Activated CD4-positive, alpha-beta T cell treated with anti-CD3 and anti-CD28 coated beads for 36 hours (primary cell): ENCODE results near the gene KRTAP3-3. TPM values are rescaled to one million over a fixed set of nuclear protein-coding genes. Genes with fewer than 3 reads are reported as not detected.

Experiments
- ATAC-seq: fragments of 200-7000 bp; cut with Tn5 transposase; one replicate; pipeline ENCODE4 v1.10.0; 2021; ENCODE audit warnings: mild to moderate bottlenecking, moderate library complexity
- CTCF ChIA-PET: fragments of 350-600 bp; sonication (Branson Sonifier 250); formaldehyde crosslinking; loops from one replicate; lab custom pipeline; 2021; ENCODE audit warnings: antibody characterized with exemption; lab: Charles Lee
- POLR2A ChIA-PET: fragments of 350-600 bp; sonication (Branson Sonifier 250); formaldehyde crosslinking; loops from one replicate; lab custom pipeline; 2021; ENCODE audit warnings: antibody characterized with exemption, inconsistent platforms; lab: Charles Lee
- DNase-seq: peaks from one replicate; pipeline ENCODE4 v3.0.0-alpha.2; 2020
- H3K27ac Mint-ChIP-seq: one replicate; pipeline ENCODE4 v1.8.0; 2021; ENCODE audit warnings: mixed read lengths
- H3K27me3 Mint-ChIP-seq: one replicate; pipeline ENCODE4 v1.8.0; 2021; ENCODE audit warnings: mixed read lengths
- H3K36me3 Mint-ChIP-seq: one replicate; pipeline ENCODE4 v1.8.0; 2021; ENCODE audit warnings: low read depth, mixed read lengths
- H3K4me1 Mint-ChIP-seq: one replicate; pipeline ENCODE4 v1.8.0; 2021; ENCODE audit warnings: mixed read lengths
- H3K4me3 Mint-ChIP-seq: one replicate; pipeline ENCODE4 v1.8.0; 2021; ENCODE audit warnings: mild to moderate bottlenecking, moderate library complexity, mixed read lengths
- H3K9me3 Mint-ChIP-seq: one replicate; pipeline ENCODE4 v1.8.0; 2021; ENCODE audit warnings: low read depth, mixed read lengths
- intact Hi-C, 2 experiments: fragments of 100-400 bp; cut with DNase I in 1 of 2; cut with micrococcal nuclease in 1 of 2; formaldehyde crosslinking; loops; one replicate each; pipeline versions ENCODE4 v1.14.2 to v1.15.1; 2022 to 2024; cut with DNase I, micrococcal nuclease
- total RNA-seq, 2 experiments: library from RNA; stranded (reverse); gene quantifications; one replicate each; pipeline ENCODE4 v1.2.3, GENCODE V29; 2021

KRTAP3-3 gene
- total RNA-seq, 2 experiments from 2014 or later: not detected

DNA sequence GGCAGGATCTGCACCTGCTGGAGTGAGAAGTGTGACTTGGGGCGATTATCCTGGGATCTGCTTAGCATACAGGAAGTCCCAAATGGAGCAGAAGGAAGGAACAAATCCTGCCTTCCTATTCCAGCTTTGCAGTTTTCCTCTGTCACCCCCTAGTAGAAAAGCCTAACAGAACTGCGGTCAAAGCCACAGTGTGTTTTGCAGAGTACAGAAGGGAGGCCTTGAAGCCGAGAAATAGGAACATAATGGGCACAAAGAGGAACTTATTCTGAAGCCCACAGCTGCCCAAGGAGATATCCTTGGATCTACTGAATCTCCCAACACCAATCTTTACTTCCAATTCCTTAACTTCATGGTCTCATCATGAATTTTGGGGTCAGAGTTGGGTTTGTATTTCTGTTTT is 24.6 kb upstream of the KRTAP3-3 start:
- ATAC-seq (no peak), DNase-seq (no peak)
- Mint-ChIP-seq H3K9me3 (peaks cover 4% of the 10 kb centered on the region), H3K4me3 (no peak overlapping the region), H3K36me3 (no peaks in the 10 kb centered on the region), H3K27ac (no peak overlapping the region), H3K4me1 (no peaks in the 10 kb centered on the region), H3K27me3 (peaks cover 4% of the 10 kb centered on the region)
- intact Hi-C loops: no loop called here
- CTCF ChIA-PET: interaction anchor here (1.2 kb wide), 1 partner anchor 10 kb away, joined by 7 read pairs; no protein-coding TSS in a partner anchor
- POLR2A ChIA-PET: no interaction called here

DNA sequence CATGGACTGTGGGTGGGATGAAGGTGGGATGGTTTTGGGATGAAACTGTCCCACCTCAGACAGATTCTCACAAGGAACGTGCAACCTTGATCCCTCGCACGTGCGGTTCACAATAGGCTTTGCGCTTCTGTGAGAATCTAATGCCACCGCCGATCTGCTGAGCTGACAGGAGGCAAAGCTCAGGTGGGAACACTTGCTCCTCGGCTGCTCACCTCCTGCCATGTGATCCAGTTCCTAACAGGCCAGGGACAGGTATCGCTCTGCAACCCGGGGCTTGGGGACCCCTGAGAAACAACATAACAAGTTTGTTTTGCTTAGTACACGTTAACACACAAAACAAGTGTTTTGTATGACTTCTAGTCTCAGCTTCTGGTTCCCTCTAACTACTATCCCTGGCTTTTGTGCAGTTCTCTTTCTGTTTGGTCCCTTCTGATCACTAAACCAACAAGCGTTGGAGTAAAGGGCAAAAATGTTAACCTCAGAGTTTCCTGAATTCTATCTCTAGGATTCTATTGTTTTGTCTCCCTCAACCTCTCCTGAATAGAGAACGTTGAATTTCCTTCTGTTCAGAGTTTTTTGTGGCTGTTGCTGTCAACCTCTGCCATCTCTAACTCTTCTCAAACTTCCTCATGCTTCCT is 22.7 kb upstream of the KRTAP3-3 start:
- ChIA-PET CTCF (no interaction called here), POLR2A (no interaction called here)
- DNase-seq (no peak), ATAC-seq (no peak)
- Mint-ChIP-seq H3K9me3 (peaks cover 4% of the 10 kb centered on the region), H3K36me3 (no peaks in the 10 kb centered on the region), H3K27me3 (peaks cover 4% of the 10 kb centered on the region), H3K27ac (no peak overlapping the region), H3K4me1 (no peaks in the 10 kb centered on the region), H3K4me3 (no peak overlapping the region)
- intact Hi-C loops: no loop called here

DNA sequence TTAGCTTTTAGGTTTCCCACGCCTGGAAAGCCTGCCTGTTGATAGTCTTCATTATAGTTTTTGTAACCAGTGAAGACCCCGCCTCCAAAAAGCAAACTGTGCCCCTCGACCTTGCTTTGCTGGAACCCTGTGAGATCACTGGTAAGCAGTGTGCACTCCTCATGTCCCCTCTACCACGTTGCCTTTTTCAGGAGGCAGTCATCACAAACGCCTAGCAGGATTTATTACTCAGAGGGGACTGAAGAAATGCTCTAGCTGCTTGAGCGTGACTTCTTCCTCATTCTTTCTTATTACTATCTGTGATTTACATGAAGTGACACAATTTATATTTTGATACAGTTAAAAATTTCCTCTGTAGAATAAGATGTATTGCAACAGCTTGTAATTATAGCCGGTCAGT is 21.5 kb upstream of the KRTAP3-3 start:
- ATAC-seq (no peak), DNase-seq (no peak)
- Mint-ChIP-seq H3K27ac (no peak overlapping the region), H3K36me3 (no peaks in the 10 kb centered on the region), H3K4me3 (no peak overlapping the region), H3K4me1 (no peaks in the 10 kb centered on the region), H3K9me3 (no peaks in the 10 kb centered on the region), H3K27me3 (peaks cover 2% of the 10 kb centered on the region)
- ChIA-PET CTCF (interaction anchor here (0.6 to 1.8 kb wide), 2 partner anchors 8 to 134 kb away, joined by 3 to 6 read pairs; partner anchors contain the start of gene KRTAP4-5), POLR2A (no interaction called here)
- intact Hi-C loops: no loop called here

DNA sequence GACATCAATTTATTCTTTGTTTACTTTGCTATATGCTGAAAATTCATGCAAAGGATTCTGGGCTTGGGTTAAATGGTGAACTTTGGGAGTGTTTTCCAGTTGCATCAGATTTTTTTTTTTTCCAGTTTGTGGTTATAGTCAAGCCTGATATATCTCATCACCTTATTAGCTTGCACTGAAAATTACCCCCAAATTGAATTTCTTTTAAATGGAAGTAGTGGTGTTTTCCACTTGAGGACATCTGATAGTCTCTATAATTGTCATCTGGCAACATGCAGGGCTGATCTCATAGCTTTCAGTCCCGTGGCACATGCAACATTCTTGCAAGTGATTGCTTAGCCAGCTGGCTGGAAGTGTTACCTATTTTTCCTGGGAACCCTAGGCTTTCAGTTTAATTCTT is 19.6 kb upstream of the KRTAP3-3 start:
- intact Hi-C loops: no loop called here
- no peak overlapping the region for H3K27ac Mint-ChIP-seq
- no peak for DNase-seq
- no peak overlapping the region for H3K4me3 Mint-ChIP-seq
- H3K27me3 Mint-ChIP-seq: peaks cover 2% of the 10 kb centered on the region
- ChIA-PET POLR2A (no interaction called here), CTCF (interaction anchor here (1.2 kb wide), 1 partner anchor 15 kb away, joined by 5 read pairs; no protein-coding TSS in a partner anchor)
- H3K4me1 Mint-ChIP-seq: no peaks in the 10 kb centered on the region
- H3K9me3 Mint-ChIP-seq: no peaks in the 10 kb centered on the region
- no peaks in the 10 kb centered on the region for H3K36me3 Mint-ChIP-seq
- no peak for ATAC-seq

DNA sequence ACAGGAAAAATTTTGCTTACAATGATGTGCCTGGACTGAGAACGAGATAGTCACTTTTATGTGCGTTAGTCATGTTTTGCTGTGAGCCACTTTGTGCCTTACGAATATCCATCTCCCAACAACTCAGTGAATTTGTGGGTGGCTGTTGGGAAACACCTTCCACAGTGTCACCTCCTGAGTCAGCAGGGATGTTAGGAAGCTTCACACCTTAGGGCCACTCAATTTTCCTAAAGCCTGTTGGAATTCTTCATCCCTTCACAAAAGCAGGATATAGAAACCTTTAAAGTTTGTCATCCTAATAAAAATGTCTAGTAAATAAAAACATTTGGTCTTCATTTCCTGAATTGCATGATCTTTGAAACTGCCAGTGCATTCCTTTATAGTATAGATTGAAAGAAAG is 19.2 kb upstream of the KRTAP3-3 start:
- intact Hi-C loops: no loop called here
- ChIA-PET POLR2A (no interaction called here), CTCF (no interaction called here)
- H3K4me1 Mint-ChIP-seq: no peaks in the 10 kb centered on the region
- no peaks in the 10 kb centered on the region for H3K9me3 Mint-ChIP-seq
- DNase-seq (no peak), ATAC-seq (no peak)
- peaks cover 2% of the 10 kb centered on the region for H3K27me3 Mint-ChIP-seq
- no peak overlapping the region for H3K4me3 Mint-ChIP-seq
- H3K36me3 Mint-ChIP-seq: no peaks in the 10 kb centered on the region
- H3K27ac Mint-ChIP-seq: no peak overlapping the region

DNA sequence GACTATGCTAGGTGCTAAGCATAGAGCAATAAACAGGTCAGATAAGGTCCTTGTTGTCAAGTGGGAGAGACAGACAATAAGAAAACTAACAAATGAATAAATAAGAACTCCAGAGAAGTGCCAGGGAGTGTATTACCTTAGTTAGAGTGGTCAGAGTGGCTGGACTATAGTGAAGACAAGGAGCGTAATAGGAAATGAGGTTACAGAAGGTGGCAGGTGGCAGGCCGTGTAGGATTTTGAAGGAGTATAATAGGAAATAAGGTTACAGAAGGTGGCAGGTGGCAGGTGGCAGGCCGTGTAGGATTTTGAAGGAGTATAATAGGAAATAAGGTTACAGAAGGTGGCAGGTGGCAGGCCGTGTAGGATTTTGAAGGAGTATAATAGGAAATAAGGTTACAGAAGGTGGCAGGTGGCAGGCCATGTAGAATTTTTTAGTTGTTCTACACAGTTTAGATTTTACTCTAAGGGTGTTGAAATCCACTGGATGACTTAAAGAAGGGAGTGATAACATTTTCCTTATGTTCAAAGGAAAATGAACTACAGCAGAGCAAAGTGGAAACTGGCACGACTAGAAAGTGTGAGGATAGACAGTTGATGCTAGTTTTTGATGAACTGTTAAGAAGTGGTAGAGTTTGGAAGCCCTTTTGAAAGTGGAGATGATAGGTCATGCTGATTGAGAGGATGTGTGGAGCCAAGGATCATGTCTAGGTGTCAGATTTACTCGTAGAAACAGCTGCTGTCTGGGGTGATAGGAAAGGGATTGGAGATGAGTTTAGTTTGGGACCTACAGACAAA is 18.6 kb upstream of the KRTAP3-3 start:
- Mint-ChIP-seq H3K36me3 (no peaks in the 10 kb centered on the region), H3K4me3 (no peak overlapping the region), H3K4me1 (no peaks in the 10 kb centered on the region), H3K27me3 (peaks cover 2% of the 10 kb centered on the region), H3K27ac (no peak overlapping the region), H3K9me3 (no peaks in the 10 kb centered on the region)
- intact Hi-C loops: no loop called here
- ATAC-seq (no peak), DNase-seq (no peak)
- POLR2A ChIA-PET: no interaction called here
- CTCF ChIA-PET: no interaction called here

DNA sequence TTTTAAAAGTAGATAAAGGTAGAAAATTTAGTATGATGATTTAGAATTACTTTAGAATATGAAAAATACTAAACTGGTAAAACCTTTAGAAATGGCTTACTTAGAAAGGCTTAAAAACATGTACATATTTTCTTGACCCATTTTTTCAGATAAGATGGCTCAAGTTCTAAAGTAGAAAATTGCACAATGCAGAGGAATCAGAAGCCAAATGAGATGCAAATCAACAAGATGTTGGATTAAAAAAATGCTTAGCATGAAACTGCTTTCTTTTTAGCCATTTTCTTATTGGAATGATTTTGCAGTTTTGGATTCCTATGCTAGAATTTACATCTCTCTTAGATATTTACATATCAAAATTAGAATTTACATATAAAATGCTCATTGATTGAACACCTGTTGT is 16.5 kb upstream of the KRTAP3-3 start:
- Mint-ChIP-seq H3K27me3 (peaks cover 2% of the 10 kb centered on the region), H3K9me3 (no peaks in the 10 kb centered on the region), H3K4me1 (no peaks in the 10 kb centered on the region), H3K4me3 (no peak overlapping the region), H3K27ac (no peak overlapping the region), H3K36me3 (no peaks in the 10 kb centered on the region)
- ChIA-PET CTCF (interaction anchor here (0.6 kb wide), 1 partner anchor 20 kb away, joined by 4 read pairs; the partner anchor contains the start of gene KRTAP1-4), POLR2A (no interaction called here)
- DNase-seq (no peak), ATAC-seq (no peak)
- intact Hi-C loops: no loop called here

DNA sequence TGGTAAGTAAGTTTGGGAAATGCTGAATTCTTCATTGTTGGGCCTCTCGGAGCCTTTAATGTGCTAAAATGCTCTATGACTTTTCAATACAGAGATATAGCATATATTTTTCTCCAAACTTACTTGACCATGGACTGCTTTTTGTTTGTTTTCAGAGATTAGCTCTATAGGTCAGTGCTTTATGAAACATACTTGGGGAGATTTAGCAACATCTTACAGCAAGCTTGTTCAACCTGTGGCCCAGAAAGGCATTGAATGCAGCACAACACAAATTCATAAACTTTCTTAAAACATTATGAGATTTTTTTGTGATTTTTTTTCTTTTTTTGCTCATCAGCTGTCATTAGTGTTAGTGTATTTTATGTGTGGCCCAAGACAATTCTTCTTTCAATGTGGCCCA is 16.0 kb upstream of the KRTAP3-3 start:
- H3K4me3 Mint-ChIP-seq: no peak overlapping the region
- no peaks in the 10 kb centered on the region for H3K4me1 Mint-ChIP-seq
- H3K36me3 Mint-ChIP-seq: no peaks in the 10 kb centered on the region
- no peak for DNase-seq
- peaks cover 2% of the 10 kb centered on the region for H3K27me3 Mint-ChIP-seq
- no peak overlapping the region for H3K27ac Mint-ChIP-seq
- POLR2A ChIA-PET: no interaction called here
- H3K9me3 Mint-ChIP-seq: no peaks in the 10 kb centered on the region
- no peak for ATAC-seq
- CTCF ChIA-PET: interaction anchor here (0.6 kb wide), 1 partner anchor 20 kb away, joined by 4 read pairs; the partner anchor contains the start of gene KRTAP1-4
- intact Hi-C loops: no loop called here

DNA sequence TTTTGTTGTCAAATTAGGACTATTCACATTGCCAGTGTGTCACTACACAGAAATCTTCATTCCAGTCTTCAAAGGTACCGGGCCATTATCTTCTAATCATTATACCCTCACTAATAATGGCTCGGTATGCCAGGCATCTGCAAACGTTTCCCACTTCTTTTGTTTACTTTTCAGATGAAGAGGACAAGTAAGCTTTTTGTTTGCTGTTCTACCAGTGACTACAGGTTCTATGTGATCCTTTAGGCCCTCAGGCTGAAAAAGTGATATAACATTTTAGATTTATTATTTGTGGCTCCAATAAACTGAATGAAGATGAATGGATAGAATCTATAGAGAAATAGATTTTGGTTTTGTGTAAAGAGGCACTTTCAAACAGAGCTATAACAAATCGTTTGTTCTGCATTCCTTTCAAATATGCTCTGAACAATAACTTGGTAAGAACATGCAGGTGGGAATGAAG is 15.4 kb upstream of the KRTAP3-3 start:
- Mint-ChIP-seq H3K4me1 (no peaks in the 10 kb centered on the region), H3K9me3 (no peaks in the 10 kb centered on the region), H3K36me3 (no peaks in the 10 kb centered on the region), H3K4me3 (no peak overlapping the region), H3K27me3 (no peaks in the 10 kb centered on the region), H3K27ac (no peak overlapping the region)
- CTCF ChIA-PET: no interaction called here
- no peak for ATAC-seq
- no peak for DNase-seq
- POLR2A ChIA-PET: no interaction called here
- intact Hi-C loops: no loop called here

DNA sequence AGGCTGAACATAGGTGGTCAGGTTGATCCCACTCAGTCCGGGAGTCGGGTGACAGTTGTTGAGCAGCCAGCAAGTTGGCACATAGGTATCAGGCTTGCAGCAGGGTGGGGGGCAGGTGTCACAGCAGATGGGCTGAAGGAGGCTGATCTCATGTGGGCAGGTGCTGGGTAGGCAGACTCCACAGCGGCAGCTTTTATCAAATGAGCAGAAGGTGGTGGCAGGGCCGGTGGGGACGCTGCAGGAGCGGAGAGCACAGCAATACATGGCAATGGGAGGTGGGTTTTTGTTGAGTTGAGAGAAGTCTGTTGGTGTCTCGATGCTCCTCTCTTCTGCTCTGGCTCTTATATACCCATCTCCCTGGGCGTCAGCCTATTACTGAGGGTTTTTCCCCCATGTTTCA is 14.8 kb upstream of the KRTAP3-3 start, which contains the start of gene KRTAP3-1:
KRTAP3-1 (minus strand) TSS at position 318 of the 400 bp plus-strand sequence; CDS start at position 264, 54 bp downstream.
- Mint-ChIP-seq H3K4me1 (no peaks in the 10 kb centered on the region), H3K27me3 (no peaks in the 10 kb centered on the region), H3K9me3 (no peaks in the 10 kb centered on the region), H3K36me3 (no peaks in the 10 kb centered on the region), H3K4me3 (no peak within 1 kb of the TSS), H3K27ac (no peak within 1 kb of the TSS)
- ChIA-PET POLR2A (no interaction called here), CTCF (interaction anchor here (0.6 kb wide), 1 partner anchor 1813 kb away, joined by 4 read pairs; no protein-coding TSS in a partner anchor)
- ATAC-seq (no peak), DNase-seq (no peak)
- intact Hi-C loops: no loop called here

DNA sequence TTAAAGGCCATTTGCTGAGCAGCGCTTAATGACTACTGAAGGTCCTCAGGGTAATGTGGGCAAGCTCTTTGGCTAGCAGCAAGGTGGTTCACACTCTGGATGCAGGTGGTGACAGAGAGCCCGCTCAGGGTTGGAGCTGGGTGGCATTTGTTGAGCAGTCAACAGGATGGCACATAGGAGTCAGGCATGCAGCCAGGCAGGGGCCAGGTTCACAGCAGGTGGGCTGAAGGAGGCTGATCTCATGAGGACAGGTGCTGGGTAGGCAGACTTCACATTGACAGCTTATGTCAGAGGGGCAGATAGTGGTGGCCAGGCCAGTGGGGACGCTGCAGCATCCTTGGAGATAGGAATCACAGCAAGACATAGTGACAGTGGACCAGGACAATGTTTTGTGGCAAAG is 10.4 kb upstream of the KRTAP3-3 start:
- peaks cover 2% of the 10 kb centered on the region for H3K27me3 Mint-ChIP-seq
- ATAC-seq (no peak), DNase-seq (no peak)
- ChIA-PET POLR2A (no interaction called here), CTCF (no interaction called here)
- H3K4me1 Mint-ChIP-seq: no peaks in the 10 kb centered on the region
- H3K36me3 Mint-ChIP-seq: no peaks in the 10 kb centered on the region
- no peak overlapping the region for H3K27ac Mint-ChIP-seq
- H3K4me3 Mint-ChIP-seq: no peak overlapping the region
- H3K9me3 Mint-ChIP-seq: no peaks in the 10 kb centered on the region
- intact Hi-C loops: no loop called here

DNA sequence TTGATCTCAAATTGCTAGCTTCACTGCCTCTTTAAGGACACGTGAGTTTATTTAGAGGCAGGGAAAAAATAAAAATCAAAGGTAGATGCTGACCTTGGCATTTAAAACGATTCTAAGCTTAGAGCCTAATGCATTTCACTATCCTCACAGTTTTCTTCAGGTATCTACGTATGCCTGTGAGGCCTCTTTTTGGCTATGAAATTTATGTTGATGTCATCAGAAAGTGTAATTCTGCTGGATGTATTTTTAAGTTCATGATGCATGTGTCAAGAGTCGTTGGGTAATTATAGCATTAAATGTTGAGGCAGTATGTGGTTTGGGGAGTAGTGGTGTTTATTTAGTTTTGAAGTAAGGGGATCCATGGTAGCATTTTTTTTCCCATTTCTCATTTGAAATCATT is 10.0 kb upstream of the KRTAP3-3 start:
- H3K4me1 Mint-ChIP-seq: no peaks in the 10 kb centered on the region
- CTCF ChIA-PET: no interaction called here
- H3K4me3 Mint-ChIP-seq: no peak overlapping the region
- no peak for ATAC-seq
- DNase-seq: no peak
- intact Hi-C loops: no loop called here
- H3K9me3 Mint-ChIP-seq: no peaks in the 10 kb centered on the region
- no peaks in the 10 kb centered on the region for H3K36me3 Mint-ChIP-seq
- peaks cover 3% of the 10 kb centered on the region for H3K27me3 Mint-ChIP-seq
- H3K27ac Mint-ChIP-seq: no peak overlapping the region
- POLR2A ChIA-PET: no interaction called here
